GM18951 (cell line): ENCODE measurements around the gene MRPS34.

Source experiments
- POLR2A ChIP-seq: IDR thresholded peaks from 4 replicates; pipeline ENCODE4 v1.6.1; 2011; ENCODE audit warnings: mild to moderate bottlenecking; ENCODE audit not compliant: insufficient read length, insufficient read depth; ENCODE audit errors: extremely low read depth
- in situ Hi-C: fragments of 300-500 bp; cut with MboI; formaldehyde crosslinking; loops from one replicate; pipeline ENCODE4 v1.12.0; 2022; ENCODE audit warnings: low sequenced_read_pairs, mixed read lengths, inconsistent platforms; ENCODE audit not compliant: unreplicated experiment

MRPS34 gene

DNA sequence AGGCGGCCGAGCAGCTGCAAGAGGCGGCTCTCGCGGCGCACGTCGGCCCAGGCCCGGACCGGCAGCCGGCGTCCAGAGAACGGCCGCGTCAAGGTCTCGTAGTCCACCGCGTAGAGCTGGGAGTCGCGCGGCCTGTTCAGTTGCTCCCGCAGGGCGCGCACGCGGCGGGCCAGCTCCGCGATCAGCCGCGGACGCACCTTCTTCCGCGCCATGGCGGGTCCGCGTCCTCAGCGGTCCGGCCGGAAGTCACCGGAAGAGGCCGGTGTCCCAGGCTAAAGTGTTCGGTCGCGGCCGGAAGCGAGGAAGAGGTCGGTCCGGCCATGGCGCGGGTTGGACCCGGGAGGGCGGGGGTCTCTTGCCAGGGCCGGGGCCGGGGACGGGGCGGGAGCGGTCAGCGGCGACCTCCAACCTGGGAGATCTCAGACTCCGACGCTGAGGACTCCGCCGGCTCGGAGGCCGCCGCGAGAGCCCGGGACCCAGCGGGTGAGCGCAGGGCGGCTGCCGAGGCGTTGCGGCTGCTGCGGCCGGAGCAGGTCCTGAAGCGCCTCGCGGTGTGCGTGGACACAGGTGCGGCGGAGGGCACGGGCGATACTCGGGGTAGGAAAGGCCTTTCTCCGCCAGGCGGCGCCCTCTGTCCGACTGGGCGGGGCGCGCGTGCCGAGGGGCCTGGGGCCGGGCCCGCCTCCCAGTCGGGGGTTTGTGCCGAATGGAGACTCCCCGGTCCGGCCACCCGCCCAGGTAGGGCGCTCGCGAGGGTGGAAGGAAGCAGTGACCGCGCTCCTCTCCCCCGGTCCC lies at the start of gene MRPS34:
Gene MRPS34 (minus strand): TSS at position 227 of the 795 bp plus-strand sequence. CDS start 15 bp downstream, at position 212.
- in situ Hi-C loops, result no loop called here

DNA sequence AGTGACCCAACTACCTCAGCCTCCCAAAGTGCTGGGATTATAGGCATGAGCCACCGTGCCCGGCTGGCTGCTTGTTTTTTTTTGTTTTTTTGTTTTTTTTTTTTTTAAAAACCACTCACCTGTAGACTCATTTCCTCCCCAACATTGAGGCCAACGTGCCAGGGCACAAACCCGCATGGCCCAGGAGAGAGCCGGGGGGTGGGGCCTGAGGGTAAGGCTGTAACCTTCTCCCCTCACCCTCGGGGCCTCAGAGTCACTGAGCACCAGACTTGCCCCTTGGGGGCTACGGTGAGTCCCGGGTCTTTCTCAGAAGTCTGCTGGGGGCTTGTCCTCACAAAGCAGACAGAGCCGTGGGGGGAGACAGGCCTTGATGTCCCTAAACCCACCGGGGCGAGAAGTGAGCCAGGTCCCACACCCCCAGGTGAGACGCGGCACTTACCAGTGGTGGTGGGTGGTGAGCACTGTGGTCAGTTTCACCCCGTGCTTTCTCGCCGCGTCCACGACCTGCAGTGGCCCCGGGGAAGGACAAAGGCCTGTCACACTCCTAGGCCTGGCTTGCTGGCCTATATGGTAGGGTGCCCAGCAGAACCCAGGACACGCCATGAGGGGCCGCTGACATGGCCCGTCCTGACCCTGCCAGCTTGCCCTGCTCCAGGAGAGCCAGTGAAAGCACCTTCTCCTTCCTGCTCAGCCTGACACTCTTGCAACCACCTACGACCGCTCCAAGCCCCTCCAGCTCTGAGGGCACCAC lies 49.1 kb upstream of the MRPS34 start:
- in situ Hi-C loops, result no loop called here
- no peak for TF ChIP-seq POLR2A

More for the DNA sequence above, at the start of gene MRPS34:
- peak; percentile 89 for TF ChIP-seq POLR2A

DNA sequence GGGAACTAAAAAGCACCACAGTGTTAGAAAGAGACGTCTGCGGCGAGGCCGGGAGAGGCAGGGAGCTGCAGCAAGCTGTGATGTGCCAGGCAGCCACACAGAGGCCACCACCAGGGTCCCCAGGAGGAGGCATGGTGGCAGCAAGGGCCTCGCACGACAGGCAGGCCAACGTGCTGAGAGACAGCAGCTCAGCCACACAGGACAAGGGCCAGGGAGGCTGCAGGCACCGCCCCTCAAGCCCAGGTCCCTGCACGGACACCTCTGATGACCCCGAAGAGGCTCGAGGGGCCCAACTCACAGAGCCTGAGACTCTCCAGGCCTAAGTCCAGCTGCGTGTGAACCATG lies 48.0 kb upstream of the MRPS34 start:
- in situ Hi-C loops, result no loop called here
- no peak for TF ChIP-seq POLR2A

DNA sequence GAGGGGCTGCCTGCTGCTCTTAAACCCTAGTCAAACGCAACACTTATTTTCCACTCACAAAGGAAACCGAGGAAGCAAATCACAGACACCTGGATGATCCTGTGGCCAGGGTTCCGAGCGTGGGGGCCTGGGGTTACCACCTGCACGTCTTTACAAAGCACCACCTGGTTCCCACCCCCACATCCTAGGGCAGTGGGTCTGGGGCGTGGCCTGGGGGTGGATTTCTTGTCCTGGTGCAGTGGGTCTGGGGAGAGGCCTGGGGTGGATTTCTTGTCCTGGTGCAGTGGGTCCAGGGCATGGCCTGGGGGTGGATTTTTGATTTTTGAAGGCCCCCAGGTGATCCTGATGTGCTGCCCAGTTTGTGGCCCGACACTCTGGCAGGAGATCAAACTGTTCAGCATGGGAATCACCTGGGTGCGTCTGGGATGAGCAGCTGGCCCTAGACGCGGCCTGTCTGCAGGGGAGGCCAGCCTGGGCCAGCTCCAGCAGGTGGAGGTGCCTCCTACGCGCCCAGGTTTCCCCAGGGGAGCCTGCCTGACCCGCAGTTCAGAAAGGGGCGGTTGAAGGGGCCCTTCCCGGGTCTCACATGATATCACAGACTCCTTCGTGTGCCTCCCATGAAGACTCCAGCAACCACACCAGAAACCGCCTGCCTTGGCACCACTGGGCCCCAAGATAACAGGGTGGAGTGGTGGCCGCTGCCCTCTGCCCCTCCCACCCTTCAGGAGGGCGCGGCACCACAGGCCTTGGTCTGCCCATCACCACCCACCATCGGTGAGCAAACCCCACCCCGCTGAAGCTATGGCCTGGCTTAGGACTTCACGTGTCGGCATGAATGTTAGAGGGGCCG lies 47.4 kb upstream of the MRPS34 start:
- in situ Hi-C loops, result no loop called here
- TF ChIP-seq POLR2A, result no peak

DNA sequence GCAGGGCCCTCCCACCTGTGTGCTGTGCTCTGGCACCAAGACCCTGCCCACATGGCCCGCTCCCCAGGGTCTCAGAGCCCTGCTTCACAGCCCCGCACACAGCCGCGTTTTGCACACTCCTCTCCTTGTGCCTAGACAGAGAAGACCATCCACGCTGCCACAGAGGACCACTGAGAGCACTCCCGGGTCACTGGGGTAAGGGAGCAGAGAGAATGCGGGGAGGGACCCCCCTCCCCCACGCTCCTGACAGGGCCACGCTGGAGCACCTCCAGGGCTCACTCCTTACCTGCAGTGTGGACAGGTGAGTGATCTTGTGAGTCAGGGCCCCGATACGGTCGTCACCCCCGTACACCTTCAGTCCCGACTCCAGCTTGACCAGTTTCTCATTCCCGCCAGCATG lies 46.7 kb upstream of the MRPS34 start:
- in situ Hi-C loops, result no loop called here
- TF ChIP-seq POLR2A, result no peak

DNA sequence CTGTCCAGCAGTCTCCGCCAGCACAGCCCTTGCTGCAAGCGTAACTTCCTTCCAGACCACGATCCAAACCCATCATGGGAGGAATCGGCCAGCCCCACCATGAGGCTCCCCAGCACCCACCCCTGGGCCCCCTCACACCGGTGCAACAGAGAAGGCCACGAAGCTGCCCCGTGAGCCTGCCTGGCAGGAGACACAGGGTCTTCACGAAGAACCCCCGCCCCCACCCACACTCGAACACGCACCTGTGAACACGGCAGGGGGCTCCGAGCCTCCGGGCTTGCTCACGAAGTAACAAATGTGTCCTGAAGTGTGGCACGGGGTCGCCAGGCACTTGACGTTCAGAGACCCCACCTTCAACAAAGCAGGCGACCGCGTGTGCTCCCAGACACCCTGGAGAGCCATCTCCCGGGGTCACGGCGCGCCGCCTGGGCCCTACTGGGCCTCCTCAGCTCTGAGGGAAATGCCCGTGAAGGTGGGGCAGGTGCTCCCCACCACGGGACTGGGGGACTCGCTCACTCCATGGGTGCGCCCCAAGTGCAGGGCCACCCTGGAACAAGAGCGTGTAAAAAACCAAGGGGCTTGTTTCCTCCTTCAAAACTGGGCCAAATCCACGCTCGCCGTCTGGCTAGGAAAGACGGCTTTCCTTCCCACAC lies 46.1 kb upstream of the MRPS34 start:
- no peak for TF ChIP-seq POLR2A
- in situ Hi-C loops, result no loop called here

DNA sequence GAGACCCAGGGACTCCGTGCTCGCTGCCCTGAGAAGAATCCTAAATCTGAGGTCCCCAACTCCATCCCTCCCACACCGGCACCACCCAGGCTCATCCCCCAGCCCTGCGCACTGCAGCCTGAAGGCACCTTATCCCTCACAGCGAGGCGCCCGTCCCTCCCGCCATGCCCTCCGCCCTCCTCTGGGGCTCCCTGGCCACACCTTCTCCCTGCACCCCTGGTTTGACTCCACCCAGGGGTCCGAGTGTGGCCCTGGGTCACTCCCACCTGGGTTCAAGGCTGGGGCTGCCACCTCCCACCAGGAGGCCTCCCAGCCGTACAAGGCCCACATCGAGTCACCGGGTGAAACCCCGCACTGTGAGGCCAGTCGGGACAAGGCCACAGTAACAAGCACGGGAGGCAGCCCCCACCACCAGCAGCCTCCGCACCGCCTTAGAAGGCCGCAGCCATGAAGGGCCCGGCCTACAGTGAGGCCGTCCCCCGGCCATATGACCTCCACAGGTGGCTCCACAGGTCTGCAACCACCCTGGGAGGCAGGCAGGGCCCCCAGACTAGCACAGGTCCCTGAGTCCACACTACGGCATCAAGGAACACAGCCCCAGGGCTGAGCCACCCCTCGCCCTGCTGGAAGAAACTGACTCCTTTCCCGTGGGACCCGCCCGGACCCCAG lies 45.4 kb upstream of the MRPS34 start:
- in situ Hi-C loops, result no loop called here

DNA sequence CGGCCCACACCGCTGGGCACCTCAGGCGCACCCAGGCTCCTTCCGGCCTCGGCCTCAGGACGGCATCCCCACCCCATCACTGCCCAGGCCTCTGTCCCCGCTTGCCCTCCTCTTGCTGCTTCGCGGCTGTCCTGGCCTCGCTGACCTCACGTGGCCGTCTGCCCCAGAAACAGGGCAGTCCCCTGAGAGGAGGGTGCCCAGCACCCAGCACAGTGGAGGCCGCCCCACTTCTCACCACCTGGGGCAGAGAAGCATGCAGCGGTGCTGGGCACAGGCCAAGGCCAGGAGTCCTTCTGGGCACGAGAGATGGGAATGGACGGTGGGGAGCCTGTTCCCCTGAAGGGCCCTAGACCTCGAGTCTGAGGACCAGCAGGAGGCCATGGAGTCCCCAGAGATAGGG lies 44.8 kb upstream of the MRPS34 start:
- in situ Hi-C loops, result no loop called here
- TF ChIP-seq POLR2A, result no peak

More for the DNA sequence above, 45.4 kb upstream of the MRPS34 start:
- TF ChIP-seq POLR2A, result no peak

DNA sequence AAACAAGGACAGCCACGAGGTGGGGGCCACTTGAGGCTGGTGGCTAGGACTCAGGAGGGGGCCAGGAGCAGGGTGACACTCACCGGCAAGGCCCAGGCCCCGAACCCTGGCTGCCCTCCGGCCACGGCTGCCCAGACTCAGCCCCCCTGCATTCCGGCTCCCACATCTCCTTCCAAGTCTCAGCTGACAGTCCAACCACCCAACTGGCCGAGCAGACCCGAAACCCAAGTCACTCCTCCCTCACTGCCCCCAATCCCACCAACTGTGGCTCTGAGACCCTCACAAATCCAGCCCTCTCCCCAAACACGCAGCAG lies 44.3 kb upstream of the MRPS34 start:
- in situ Hi-C loops, result no loop called here

DNA sequence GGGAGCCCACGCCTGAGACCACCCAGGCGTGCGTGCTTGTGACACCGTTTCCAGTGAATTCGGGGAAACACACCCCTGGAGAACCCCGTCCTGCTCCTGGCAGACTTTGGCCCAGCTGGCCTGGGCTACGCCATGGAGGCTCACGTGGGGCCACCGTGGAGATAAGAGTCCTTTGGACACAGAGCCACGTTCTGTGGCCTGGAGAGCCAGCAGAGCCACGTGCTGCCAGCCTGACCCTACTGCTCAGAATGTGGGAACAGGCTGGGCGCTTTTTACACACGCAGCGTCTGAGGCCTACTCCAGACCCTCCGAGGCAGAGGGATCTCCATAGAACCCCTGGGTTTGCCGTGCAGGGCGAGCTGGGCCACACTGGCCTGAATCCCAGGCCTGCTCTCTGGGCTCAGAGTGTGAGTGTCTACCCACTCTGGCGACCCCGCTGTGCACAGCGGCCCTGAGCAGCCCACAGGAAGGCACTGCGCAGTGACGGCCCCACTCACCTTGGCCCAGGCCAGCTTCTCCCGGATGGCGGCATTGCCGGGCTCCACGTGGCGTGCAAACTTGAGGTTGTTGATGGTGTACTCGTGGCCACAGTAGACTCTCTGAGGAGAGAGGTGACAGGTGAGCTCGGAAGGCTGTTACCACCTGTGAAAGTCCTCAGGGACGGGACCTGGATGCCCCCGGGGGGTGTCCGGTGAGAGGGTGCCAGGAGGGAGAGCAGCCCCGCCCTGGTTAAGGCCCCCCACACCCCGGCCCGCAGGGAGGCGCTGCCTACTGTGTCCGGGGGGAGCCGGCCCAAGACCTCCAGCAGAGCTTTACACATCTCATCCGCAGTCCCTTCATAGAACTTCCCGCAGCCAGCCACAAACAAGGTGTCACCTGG lies 43.7 kb upstream of the MRPS34 start:
- in situ Hi-C loops, result no loop called here
- no peak for TF ChIP-seq POLR2A

More for the DNA sequence above, 44.3 kb upstream of the MRPS34 start:
- no peak for TF ChIP-seq POLR2A

DNA sequence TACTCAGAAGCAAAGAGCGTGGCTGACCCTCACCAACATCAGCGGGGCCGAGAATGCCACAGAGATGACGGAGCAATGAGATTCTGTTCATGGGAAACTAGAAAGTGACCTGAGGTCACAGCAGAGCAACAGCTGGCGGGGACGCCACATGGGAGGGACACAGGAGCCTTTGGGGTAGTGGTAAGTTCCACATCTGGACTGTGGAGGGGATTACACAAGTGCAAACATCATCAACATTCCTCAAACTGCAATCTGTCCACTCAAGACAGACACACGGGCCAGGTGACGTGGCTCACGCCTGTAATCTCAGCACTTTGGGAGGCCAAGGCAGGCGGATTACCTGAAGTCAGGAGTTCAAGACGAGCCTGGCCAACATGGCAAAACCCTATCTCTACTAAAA lies 42.5 kb upstream of the MRPS34 start:
- in situ Hi-C loops, result no loop called here
- TF ChIP-seq POLR2A, result no peak
